KMS-11 (cell line): ENCODE measurements around the gene SLC17A9.

Source experiments
- H2AFZ ChIP-seq: fragments of 200-600 bp; sonication (generic); 2 replicates; pipeline ENCODE4 v1.6.1; 2016; ENCODE audit warnings: antibody characterized with exemption, mixed run types, low read depth
- H3K27ac ChIP-seq: fragments of 200-600 bp; sonication (generic); 2 replicates; pipeline ENCODE4 v1.6.1; 2016; ENCODE audit warnings: mild to moderate bottlenecking, mixed run types
- H3K27me3 ChIP-seq: fragments of 200-600 bp; sonication (generic); 2 replicates; pipeline ENCODE4 v1.6.1; 2017; ENCODE audit warnings: mild to moderate bottlenecking, low read depth, mixed run types, moderate library complexity; ENCODE audit not compliant: insufficient read depth
- H3K36me3 ChIP-seq: fragments of 200-600 bp; sonication (generic); 2 replicates; pipeline ENCODE4 v1.6.1; 2017; ENCODE audit warnings: mild to moderate bottlenecking, mixed run types; ENCODE audit not compliant: insufficient read depth
- H3K4me1 ChIP-seq: fragments of 200-600 bp; sonication (generic); 2 replicates; pipeline ENCODE4 v1.6.1; 2016; ENCODE audit warnings: mild to moderate bottlenecking, low read depth, mixed run types; ENCODE audit not compliant: poor library complexity, severe bottlenecking
- H3K4me2 ChIP-seq: fragments of 200-600 bp; sonication (generic); 2 replicates; pipeline ENCODE4 v1.7.0; 2016; ENCODE audit warnings: mild to moderate bottlenecking, mixed run types
- H3K4me3 ChIP-seq: fragments of 200-600 bp; sonication (generic); IDR thresholded peaks from 2 replicates; pipeline ENCODE4 v1.6.1; 2017; ENCODE audit warnings: low read depth, low read length, mixed read lengths; ENCODE audit not compliant: insufficient read depth
- H3K79me2 ChIP-seq: fragments of 200-600 bp; sonication (generic); 2 replicates; pipeline ENCODE4 v1.6.1; 2016; ENCODE audit warnings: low read depth, mixed run types; ENCODE audit not compliant: insufficient read depth
- H3K9ac ChIP-seq: fragments of 200-600 bp; sonication (generic); 2 replicates; pipeline ENCODE4 v1.6.1; 2016; ENCODE audit warnings: mild to moderate bottlenecking, mixed run types
- H4K20me1 ChIP-seq: fragments of 200-600 bp; sonication (generic); 2 replicates; pipeline ENCODE4 v1.6.1; 2016; ENCODE audit warnings: mild to moderate bottlenecking, mixed run types; ENCODE audit not compliant: insufficient read depth
- TF ChIP-seq, protein P1 (sequence below): fragments of 200-600 bp; sonication (generic); conservative IDR thresholded peaks from 2 replicates; pipeline ENCODE4 v1.6.1; 2017; ENCODE audit warnings: low read depth, mild to moderate bottlenecking, antibody characterized with exemption, low read length, moderate library complexity, mixed read lengths

Gene SLC17A9

GRCh38 chr20:62977613-62978560 is 25.4 kb downstream of the SLC17A9 start:
- H3K79me2 ChIP-seq: no peaks in the 10 kb centered on the region
- H3K27me3 ChIP-seq: peaks cover 97% of the 10 kb centered on the region
- H3K27ac ChIP-seq: no peak overlapping the region
- no peak overlapping the region for H3K4me3 ChIP-seq
- no peak overlapping the region for H3K9ac ChIP-seq
- H3K36me3 ChIP-seq: no peaks in the 10 kb centered on the region
- H3K4me2 ChIP-seq: peak overlapping the region; percentile 36; the same call in 1 of the 2 replicates
- TF ChIP-seq, protein P1, sequence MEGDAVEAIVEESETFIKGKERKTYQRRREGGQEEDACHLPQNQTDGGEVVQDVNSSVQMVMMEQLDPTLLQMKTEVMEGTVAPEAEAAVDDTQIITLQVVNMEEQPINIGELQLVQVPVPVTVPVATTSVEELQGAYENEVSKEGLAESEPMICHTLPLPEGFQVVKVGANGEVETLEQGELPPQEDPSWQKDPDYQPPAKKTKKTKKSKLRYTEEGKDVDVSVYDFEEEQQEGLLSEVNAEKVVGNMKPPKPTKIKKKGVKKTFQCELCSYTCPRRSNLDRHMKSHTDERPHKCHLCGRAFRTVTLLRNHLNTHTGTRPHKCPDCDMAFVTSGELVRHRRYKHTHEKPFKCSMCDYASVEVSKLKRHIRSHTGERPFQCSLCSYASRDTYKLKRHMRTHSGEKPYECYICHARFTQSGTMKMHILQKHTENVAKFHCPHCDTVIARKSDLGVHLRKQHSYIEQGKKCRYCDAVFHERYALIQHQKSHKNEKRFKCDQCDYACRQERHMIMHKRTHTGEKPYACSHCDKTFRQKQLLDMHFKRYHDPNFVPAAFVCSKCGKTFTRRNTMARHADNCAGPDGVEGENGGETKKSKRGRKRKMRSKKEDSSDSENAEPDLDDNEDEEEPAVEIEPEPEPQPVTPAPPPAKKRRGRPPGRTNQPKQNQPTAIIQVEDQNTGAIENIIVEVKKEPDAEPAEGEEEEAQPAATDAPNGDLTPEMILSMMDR: no peak
- H3K4me1 ChIP-seq: peaks cover 13% of the 10 kb centered on the region
- no peaks in the 10 kb centered on the region for H4K20me1 ChIP-seq
- no peak overlapping the region; the same call in 1 of the 2 replicates for H2AFZ ChIP-seq

- peaks cover 13% of the 10 kb centered on the region for H3K4me1 ChIP-seq
- TF ChIP-seq, protein P1: no peak
- no peaks in the 10 kb centered on the region for H4K20me1 ChIP-seq
- H3K9ac ChIP-seq: no peak overlapping the region
- H3K79me2 ChIP-seq: no peaks in the 10 kb centered on the region
- H3K4me3 ChIP-seq: no peak overlapping the region
- no peak overlapping the region for H3K27ac ChIP-seq
- no peak overlapping the region for H2AFZ ChIP-seq
- no peak overlapping the region for H3K4me2 ChIP-seq
- H3K36me3 ChIP-seq: no peaks in the 10 kb centered on the region
- peaks cover 95% of the 10 kb centered on the region for H3K27me3 ChIP-seq
Observed at GRCh38 chr20:62978561-62978943, 26.0 kb downstream of the SLC17A9 start.

DNA sequence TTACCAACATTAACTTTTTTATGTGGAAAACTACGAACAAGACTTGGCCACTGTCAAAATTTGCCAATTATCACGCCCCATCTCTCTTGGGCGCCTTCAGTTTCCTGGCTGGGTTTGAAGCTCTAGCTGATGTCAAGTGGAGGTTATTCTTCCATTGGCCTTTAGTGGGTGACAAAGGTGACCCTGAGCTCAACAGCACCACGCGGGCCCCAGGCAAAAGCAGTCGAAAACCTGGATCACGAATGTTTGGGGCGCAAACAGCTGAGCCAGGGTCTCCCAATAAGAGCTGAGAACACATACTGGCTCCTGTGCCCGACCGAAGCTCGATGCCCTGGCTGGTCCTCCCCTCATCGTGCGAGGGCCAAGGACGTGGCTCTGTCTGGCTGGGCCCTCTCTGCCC is 26.8 kb downstream of the SLC17A9 start:
- Histone ChIP-seq H2AFZ (no peak overlapping the region), H3K79me2 (no peaks in the 10 kb centered on the region), H3K9ac (no peak overlapping the region), H3K4me3 (no peak overlapping the region), H3K27me3 (peaks cover 95% of the 10 kb centered on the region), H4K20me1 (no peaks in the 10 kb centered on the region), H3K27ac (no peak overlapping the region), H3K4me1 (peaks cover 13% of the 10 kb centered on the region), H3K36me3 (no peaks in the 10 kb centered on the region), H3K4me2 (no peak overlapping the region)
- TF ChIP-seq, protein P1: peak; percentile 15; the same call in 1 of the 2 replicates

DNA sequence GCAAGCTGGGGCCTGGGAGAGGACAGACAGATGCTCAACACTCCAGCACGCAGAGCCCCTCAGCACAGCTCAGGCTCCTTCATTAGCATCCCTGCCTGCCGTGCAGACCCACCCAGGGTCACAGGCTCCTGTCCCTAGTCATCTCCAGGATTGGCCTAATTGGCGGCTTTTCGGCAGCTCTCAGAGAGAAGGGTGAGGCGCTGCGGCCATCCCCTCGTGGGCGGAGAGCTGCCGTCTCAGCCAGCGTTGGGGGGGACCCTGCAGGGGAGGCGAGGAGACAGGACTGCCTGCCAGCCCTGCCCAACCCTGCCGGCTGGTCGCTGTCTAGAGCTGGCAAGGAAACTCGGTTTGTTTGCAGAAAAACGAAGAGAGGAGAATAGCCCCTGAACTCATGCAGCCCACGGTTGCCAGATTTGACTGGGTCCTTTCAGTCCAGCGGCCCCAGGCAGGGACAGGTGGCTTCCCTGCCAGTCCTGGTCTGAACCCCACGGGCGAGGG is 27.4 kb downstream of the SLC17A9 start:
- no peak overlapping the region for H3K9ac ChIP-seq
- H3K4me3 ChIP-seq: no peak overlapping the region
- peaks cover 18% of the 10 kb centered on the region for H3K4me1 ChIP-seq
- no peaks in the 10 kb centered on the region for H4K20me1 ChIP-seq
- H3K27me3 ChIP-seq: peaks cover 95% of the 10 kb centered on the region
- H3K79me2 ChIP-seq: no peaks in the 10 kb centered on the region
- no peak overlapping the region for H3K4me2 ChIP-seq
- no peak overlapping the region for H2AFZ ChIP-seq
- H3K27ac ChIP-seq: no peak overlapping the region
- TF ChIP-seq, protein P1: no peak
- H3K36me3 ChIP-seq: no peaks in the 10 kb centered on the region
